ENCODE data around the gene L3MBTL4. TPM values are rescaled to one million over a fixed set of nuclear protein-coding genes. Genes with fewer than 3 reads are reported as not detected.

Gene L3MBTL4
- total RNA-seq, 6 donors from 2014 or later: 13.2 to 29.1 (median 14.8) TPM

- Histone ChIP-seq H3K27ac (no peak overlapping the region), H3K36me3 (no peaks in the 10 kb centered on the region), H3K9me3 (no peaks in the 10 kb centered on the region), H3K27me3 (no peaks in the 10 kb centered on the region), H3K4me1 (no peaks in the 10 kb centered on the region), H3K4me3 (no peak overlapping the region)
- WGBS, 2 donors: 58 to 90% methylated on average over 1 of the region's 1 CpG
- ATAC-seq (ENCODE audit: low FRiP score in 2 of 2): no peak
- DNase-seq: no peak
- no peak for TF ChIP-seq CTCF (IDR thresholded peaks at IDR 0.05)
- TF ChIP-seq POLR2AphosphoS5 (IDR thresholded peaks at IDR 0.05): no peak
- TF ChIP-seq POLR2A (IDR thresholded peaks at IDR 0.05): no peak
- TF ChIP-seq EP300 (IDR thresholded peaks at IDR 0.05): no peak
Observed at GRCh38 chr18:6044319-6044718, 370.4 kb downstream of the L3MBTL4 start.

GRCh38 chr18:6039055-6039454 is 375.7 kb downstream of the L3MBTL4 start:
- H3K27ac ChIP-seq: no peak overlapping the region
- no peak overlapping the region for H3K4me3 ChIP-seq
- H3K4me1 ChIP-seq: no peaks in the 10 kb centered on the region
- TF ChIP-seq EP300 (IDR thresholded peaks at IDR 0.05) (no peak), POLR2AphosphoS5 (IDR thresholded peaks at IDR 0.05) (no peak), POLR2A (IDR thresholded peaks at IDR 0.05) (no peak), CTCF (IDR thresholded peaks at IDR 0.05) (no peak)
- ATAC-seq (ENCODE audit: low FRiP score in 2 of 2) (no peak), DNase-seq (no peak)
- H3K36me3 ChIP-seq: no peaks in the 10 kb centered on the region
- peaks cover 0 to 14% (median 0%) of the 10 kb centered on the region in 4 donors for H3K9me3 ChIP-seq
- 91 to 92% methylated on average over 2 of the region's 2 CpGs for WGBS, 2 donors
- no peaks in the 10 kb centered on the region for H3K27me3 ChIP-seq

DNA sequence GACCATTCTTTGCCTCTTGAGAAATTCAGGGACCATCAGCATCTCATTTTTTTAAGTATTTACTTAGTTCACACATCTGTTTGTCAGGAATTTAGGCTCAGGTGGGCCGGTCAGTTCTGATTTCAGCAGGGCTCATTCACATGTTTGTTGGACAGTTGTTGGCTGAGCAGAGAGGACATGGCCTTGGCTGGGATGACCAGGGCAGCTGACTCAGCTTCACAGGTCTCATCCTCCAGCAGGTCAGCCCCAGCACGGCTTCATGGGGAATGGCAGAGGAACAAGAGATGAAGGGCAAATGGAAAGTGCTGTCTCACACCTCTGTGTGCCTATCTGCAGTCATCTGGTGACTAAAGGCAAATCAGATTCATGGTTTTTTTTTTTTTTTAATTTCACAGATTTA is 383.3 kb downstream of the L3MBTL4 start:
- Histone ChIP-seq H3K27ac (no peak overlapping the region), H3K9me3 (peaks cover 0 to 4% (median 0%) of the 10 kb centered on the region in 4 donors), H3K4me3 (no peak overlapping the region), H3K36me3 (no peaks in the 10 kb centered on the region), H3K4me1 (no peaks in the 10 kb centered on the region), H3K27me3 (no peaks in the 10 kb centered on the region)
- 79 to 88% methylated on average over 1 to 2 of the region's 2 CpGs for WGBS, 2 donors
- TF ChIP-seq CTCF (IDR thresholded peaks at IDR 0.05): no peak
- TF ChIP-seq POLR2AphosphoS5 (IDR thresholded peaks at IDR 0.05): no peak
- no peak for TF ChIP-seq EP300 (IDR thresholded peaks at IDR 0.05)
- no peak for TF ChIP-seq POLR2A (IDR thresholded peaks at IDR 0.05)
- no peak for DNase-seq
- ATAC-seq (ENCODE audit: low FRiP score in 2 of 2): no peak

- Histone ChIP-seq H3K27me3 (no peaks in the 10 kb centered on the region), H3K4me1 (no peaks in the 10 kb centered on the region), H3K36me3 (no peaks in the 10 kb centered on the region), H3K27ac (no peak overlapping the region), H3K4me3 (no peak overlapping the region), H3K9me3 (peaks cover 0 to 3% (median 0%) of the 10 kb centered on the region in 4 donors)
- TF ChIP-seq EP300 (IDR thresholded peaks at IDR 0.05) (no peak), CTCF (IDR thresholded peaks at IDR 0.05) (no peak), POLR2AphosphoS5 (IDR thresholded peaks at IDR 0.05) (no peak), POLR2A (IDR thresholded peaks at IDR 0.05) (no peak)
- ATAC-seq (ENCODE audit: low FRiP score in 2 of 2): no peak
- 62 to 72% methylated on average over 2 of the region's 2 CpGs for WGBS, 2 donors
- no peak for DNase-seq
Observed at GRCh38 chr18:6031002-6031401, 383.7 kb downstream of the L3MBTL4 start.

GRCh38 chr18:6024745-6025248 is 389.9 kb downstream of the L3MBTL4 start:
- DNase-seq (no peak), ATAC-seq (ENCODE audit: low FRiP score in 2 of 2) (no peak)
- 80 to 84% methylated on average over 2 of the region's 2 CpGs for WGBS, 2 donors
- TF ChIP-seq POLR2AphosphoS5 (IDR thresholded peaks at IDR 0.05) (no peak), EP300 (IDR thresholded peaks at IDR 0.05) (no peak), CTCF (IDR thresholded peaks at IDR 0.05) (no peak)
- Histone ChIP-seq H3K4me3 (no peak overlapping the region), H3K36me3 (no peaks in the 10 kb centered on the region), H3K27me3 (no peaks in the 10 kb centered on the region), H3K27ac (no peak overlapping the region), H3K4me1 (no peaks in the 10 kb centered on the region), H3K9me3 (no peaks in the 10 kb centered on the region)

Measured in upper lobe of left lung (tissue), 6 donors.